HepG2 (cell line): ENCODE measurements around the gene LRRC8D. TPM values are rescaled to one million over a fixed set of nuclear protein-coding genes. Genes with fewer than 3 reads are reported as not detected.
A peak's percentile ranks its signal among the peaks of the same experiment; 100 is the strongest.

Experiments
- AFF4 ChIP-seq: sonication (generic); formaldehyde crosslinking; IDR thresholded peaks from 2 replicates; pipeline ENCODE4 v1.4.0; 2020; ENCODE audit warnings: missing genetic modification reagents
- BCL6 ChIP-seq: IDR thresholded peaks from 2 replicates; pipeline ENCODE4 v1.6.1; 2016; ENCODE audit warnings: missing genetic modification reagents, missing compliant biosample characterization
- FOSL2 ChIP-seq: sonication (generic); formaldehyde crosslinking; IDR thresholded peaks from 2 replicates; pipeline ENCODE4 v1.4.0; 2020; ENCODE audit warnings: missing genetic modification reagents
- FOXP4 ChIP-seq: sonication (generic); formaldehyde crosslinking; IDR thresholded peaks from 2 replicates; pipeline ENCODE4 v1.4.0; 2020; ENCODE audit warnings: missing genetic modification reagents
- JUN ChIP-seq: sonication (generic); formaldehyde crosslinking; IDR thresholded peaks from 2 replicates; pipeline ENCODE4 v1.4.0; 2020; ENCODE audit warnings: mild to moderate bottlenecking, missing genetic modification reagents
- KDM2A ChIP-seq: sonication (generic); formaldehyde crosslinking; IDR thresholded peaks from 2 replicates; pipeline ENCODE4 v1.4.0; 2020; ENCODE audit warnings: low read depth, missing genetic modification reagents, borderline replicate concordance
- PCBP1 ChIP-seq: fragments of 200-400 bp; formaldehyde crosslinking; IDR thresholded peaks from 2 replicates; pipeline ENCODE4 v1.6.1; 2017; ENCODE audit warnings: mild to moderate bottlenecking, low read depth, low read length, borderline replicate concordance
- STAT5B ChIP-seq: sonication (generic); formaldehyde crosslinking; IDR thresholded peaks from 2 replicates; pipeline ENCODE4 v1.4.0; 2020; ENCODE audit warnings: missing genetic modification reagents
- THRA ChIP-seq: sonication (generic); formaldehyde crosslinking; IDR thresholded peaks from 2 replicates; pipeline ENCODE4 v1.4.0; 2020; ENCODE audit warnings: missing genetic modification reagents, borderline replicate concordance
- UBTF ChIP-seq: sonication (generic); formaldehyde crosslinking; IDR thresholded peaks from 2 replicates; pipeline ENCODE4 v1.4.0; 2020; ENCODE audit warnings: mild to moderate bottlenecking, missing genetic modification reagents
- YY1 ChIP-seq: IDR thresholded peaks from 2 replicates; pipeline ENCODE4 v1.6.1; 2011; ENCODE audit warnings: low read length, low read depth, moderate library complexity, mild to moderate bottlenecking; ENCODE audit not compliant: insufficient read depth, insufficient replicate concordance
- ZFP36L2 ChIP-seq: sonication (generic); formaldehyde crosslinking; IDR thresholded peaks from 2 replicates; pipeline ENCODE4 v1.4.0; 2020; ENCODE audit warnings: missing genetic modification reagents
- ZNF274 ChIP-seq: sonication (generic); formaldehyde crosslinking; IDR thresholded peaks from 2 replicates; pipeline ENCODE4 v1.5.1; 2020; ENCODE audit warnings: mild to moderate bottlenecking, missing genetic modification reagents
- ZNF343 ChIP-seq: sonication (generic); formaldehyde crosslinking; IDR thresholded peaks from 2 replicates; pipeline ENCODE4 v1.4.0; 2020; ENCODE audit warnings: mild to moderate bottlenecking, missing genetic modification reagents
- ZSCAN29 ChIP-seq: sonication (generic); formaldehyde crosslinking; conservative IDR thresholded peaks from 2 replicates; pipeline ENCODE4 v1.4.0; 2020; ENCODE audit warnings: mild to moderate bottlenecking, missing genetic modification reagents
- polyA plus RNA-seq, 8 experiments: library from polyadenylated mRNA; depleted of rRNA in 3 of 8; stranded (reverse) in 7 of 8; unstranded in 1 of 8; fragments of >200 nt; fragmentation: Illumina TruSeq in 4 of 8; extraction: Trizol in 4 of 8; gene quantifications; 2 replicates each; pipeline versions ENCODE4 v1.2.1 to v1.2.3, GENCODE V29; 2011 to 2016; ENCODE audit warnings: low read depth in 4 of 8, missing spikeins in 1 of 8, mixed read lengths in 1 of 8; ENCODE audit not compliant: insufficient read depth in 1 of 8
- total RNA-seq, 5 experiments: library from RNA; depleted of rRNA; stranded (reverse); fragments of >200 nt; fragmentation: Illumina TruSeq; extraction: Trizol; gene quantifications; 2 replicates each; pipeline ENCODE4 v1.2.3, GENCODE V29; 2016; ENCODE audit warnings: low read depth in 1 of 5

The LRRC8D gene
- total and polyA plus RNA-seq, 2 of the 13 experiments (the other 11 are each of a cell fraction or from before 2014, with no cell fraction given): 29.9 to 45.5 TPM

- peak; percentile 78; the same call in 1 of the 2 replicates for TF ChIP-seq UBTF (CRISPR knock-in tag)
- TF ChIP-seq ZNF274 (CRISPR knock-in tag): peak; percentile 50; the same call in 1 of the 2 replicates
- peak; percentile 9; the same call in 1 of the 2 replicates for TF ChIP-seq FOXP4 (CRISPR knock-in tag)
- 0 out of 2 replicates have a peak, but pooled peaks have one; percentile 4 for TF ChIP-seq BCL6 (CRISPR knock-in tag)
- TF ChIP-seq ZFP36L2: no peak
- TF ChIP-seq ZSCAN29 (CRISPR knock-in tag): peak; percentile 96
- TF ChIP-seq STAT5B (CRISPR knock-in tag): no peak
- TF ChIP-seq FOSL2 (CRISPR knock-in tag): no peak
- no peak for TF ChIP-seq YY1
- TF ChIP-seq AFF4 (CRISPR knock-in tag): 0 out of 2 replicates have a peak, but pooled peaks have one; percentile 7
- TF ChIP-seq THRA (CRISPR knock-in tag): peak; percentile 64
- peak; percentile 22; the same call in 1 of the 2 replicates for TF ChIP-seq KDM2A
- 0 out of 2 replicates have a peak, but pooled peaks have one; percentile 47 for TF ChIP-seq PCBP1
- 0 out of 2 replicates have a peak, but pooled peaks have one; percentile 32 for TF ChIP-seq JUN (CRISPR knock-in tag)
- 0 out of 2 replicates have a peak, but pooled peaks have one; percentile 36 for TF ChIP-seq ZNF343 (CRISPR knock-in tag)
Measured at GRCh38 chr1:89821322-89822108, 683 bp downstream of the LRRC8D start (continued).
